K562 (cell line): Measurements from ENCODE around the gene WBP2NL. TPM values are rescaled to one million over a fixed set of nuclear protein-coding genes. Genes with fewer than 3 reads are reported as not detected.

Experiments
- ATAC-seq: fragments of 200-7000 bp; cut with Tn5 transposase; 3 replicates; pipeline ENCODE4 v1.9.1; 2020; ENCODE audit warnings: moderate library complexity
- BruUV-seq: library from RNA; stranded (reverse); fragments of 400-500 nt; replicated peaks from 2 replicates; lab custom pipeline; 2021; lab: Mats Ljungman, UMichigan
- CTCF ChIA-PET: fragments of 300-600 bp; formaldehyde crosslinking; extraction: SDS; loops from one replicate; lab custom pipeline; 2021; ENCODE audit warnings: low intra/inter-chr PET ratio; lab: Yijun Ruan, JAX
- POLR2A ChIA-PET: fragments of 300-600, 350-650 bp; sonication (Branson Sonifier 250); formaldehyde crosslinking; extraction: SDS; loops from one replicate; lab custom pipeline; 2021; ENCODE audit warnings: antibody characterized with exemption, inconsistent platforms; lab: Yijun Ruan, JAX
- DNase-seq, 4 experiments: peaks; one replicate each; pipeline versions ENCODE4 v3.0.0 to v3.0.0-alpha.2; 2011 to 2018; ENCODE audit warnings: low spot score in 3 of 4, mixed read lengths in 3 of 4; ENCODE audit errors: extremely low read depth in 1 of 4
- FAIRE-seq: peaks from 2 replicates; lab custom pipeline; 2011; peaks lifted over from hg19 to GRCh38; lab: Jason Lieb, UNC
- H2AFZ ChIP-seq: 2 replicates; pipeline ENCODE4 v1.6.0; 2011; ENCODE audit warnings: low read depth, low read length, control low read depth, inconsistent platforms
- H3K27ac ChIP-seq: fragments of 200-600 bp; 3 replicates; pipeline ENCODE4 v1.8.0; 2011; ENCODE audit warnings: low read depth, mild to moderate bottlenecking, control low read depth, inconsistent platforms, low read length, moderate library complexity, mixed read lengths; ENCODE audit errors: extremely low read depth
- H3K27me3 ChIP-seq, 2 experiments: fragments of 300-600 bp in 1 of 2; 2 replicates in 1 of 2; 3 replicates in 1 of 2; pipeline versions ENCODE4 v1.6.0 to v1.8.0; 2011; ENCODE audit warnings: inconsistent platforms in 2 of 2, low read length in 2 of 2, mild to moderate bottlenecking in 1 of 2, mixed read lengths in 1 of 2, moderate library complexity in 1 of 2; ENCODE audit not compliant: control insufficient read depth in 2 of 2, insufficient read depth in 2 of 2
- H3K36me3 ChIP-seq: fragments of 300-600 bp; 3 replicates; pipeline ENCODE4 v1.8.0; 2011; ENCODE audit warnings: mild to moderate bottlenecking, low read length, inconsistent platforms; ENCODE audit not compliant: control insufficient read depth, insufficient read depth
- H3K4me1 ChIP-seq, 2 experiments: fragments of 200-600 bp in 1 of 2; replicated peaks in 1 of 2; 2 replicates in 1 of 2; 3 replicates in 1 of 2; pipeline versions ENCODE4 v1.5.1 to v1.8.0; 2011; ENCODE audit warnings: inconsistent platforms in 2 of 2, low read length in 2 of 2, mild to moderate bottlenecking in 1 of 2, mixed read lengths in 1 of 2, moderate library complexity in 1 of 2; ENCODE audit not compliant: control insufficient read depth in 2 of 2, insufficient read depth in 2 of 2
- H3K4me2 ChIP-seq: 2 replicates; pipeline ENCODE4 v1.6.1; 2011; ENCODE audit warnings: low read length, control low read depth, inconsistent platforms, mixed read lengths; ENCODE audit not compliant: insufficient read depth
- H3K4me3 ChIP-seq: fragments of 200-600 bp; sonication (generic), shearing (Covaris generic); 2 replicates; pipeline ENCODE4 v1.5.1; 2016; ENCODE audit warnings: control low read depth, inconsistent platforms
- H3K79me2 ChIP-seq: fragments of 200-600 bp; 3 replicates; pipeline ENCODE4 v1.8.0; 2011; ENCODE audit warnings: low read length, inconsistent platforms; ENCODE audit not compliant: control insufficient read depth, insufficient read depth
- H3K9ac ChIP-seq, 2 experiments: 2 replicates each; pipeline versions ENCODE4 v1.6.0 to v1.6.1; 2011; ENCODE audit warnings: low read depth in 2 of 2, low read length in 2 of 2, control low read depth in 1 of 2, inconsistent platforms in 1 of 2, mild to moderate bottlenecking in 1 of 2, mixed read lengths in 1 of 2; ENCODE audit not compliant: insufficient read depth in 1 of 2
- H3K9me1 ChIP-seq: one replicate; pipeline ENCODE4 v1.6.0; 2011; ENCODE audit warnings: inconsistent platforms, mild to moderate bottlenecking, low read length, moderate library complexity; ENCODE audit not compliant: control insufficient read depth, insufficient read depth
- H3K9me3 ChIP-seq: replicated peaks from 2 replicates; pipeline ENCODE4 v1.5.1; 2011; ENCODE audit warnings: low read depth, low read length, inconsistent platforms; ENCODE audit not compliant: control insufficient read depth, insufficient read depth
- H4K20me1 ChIP-seq: replicated peaks from 2 replicates; pipeline ENCODE4 v1.6.1; 2011; ENCODE audit warnings: low read length, inconsistent platforms, mixed read lengths; ENCODE audit not compliant: control insufficient read depth, insufficient read depth
- BHLHE40 ChIP-seq: IDR thresholded peaks from 2 replicates; pipeline ENCODE4 v1.6.1; 2011; ENCODE audit warnings: low read length, improper control_type of control experiment
- CREBBP ChIP-seq: IDR thresholded peaks from one replicate; pipeline ENCODE4 v1.6.1; 2012; ENCODE audit warnings: low read depth, mild to moderate bottlenecking, control low read depth, inconsistent platforms, low read length
- CREM ChIP-seq: IDR thresholded peaks from 2 replicates; pipeline ENCODE4 v1.6.1; 2014; ENCODE audit warnings: antibody characterized with exemption, low read depth
- ELF2 ChIP-seq: fragments of 250-450 bp; sonication (Bioruptor Pico); IDR thresholded peaks from 2 replicates; pipeline ENCODE4 v1.5.0; 2021; ENCODE audit warnings: mild to moderate bottlenecking
- ESRRB ChIP-seq: fragments of 250-450 bp; sonication (Bioruptor Pico); IDR thresholded peaks from 2 replicates; pipeline ENCODE4 v1.5.0; 2020; ENCODE audit warnings: mild to moderate bottlenecking, moderate library complexity, borderline replicate concordance
- HNRNPUL1 ChIP-seq: fragments of 200-400 bp; formaldehyde crosslinking; IDR thresholded peaks from 2 replicates; pipeline ENCODE4 v1.6.1; 2017; ENCODE audit warnings: low read length
- ILK ChIP-seq: fragments of 450-650 bp; IDR thresholded peaks from 2 replicates; pipeline ENCODE4 v1.6.1; 2016; ENCODE audit warnings: missing genetic modification characterization, low read depth, mild to moderate bottlenecking, missing compliant biosample characterization, moderate library complexity, borderline replicate concordance
- IRF9 ChIP-seq: fragments of 450-650 bp; IDR thresholded peaks from 2 replicates; pipeline ENCODE4 v1.6.1; 2016; ENCODE audit warnings: missing biosample characterization, missing genetic modification characterization
- KHSRP ChIP-seq: fragments of 450-650 bp; IDR thresholded peaks from 2 replicates; pipeline ENCODE4 v1.6.1; 2017
- NONO ChIP-seq, 2 experiments: fragments of 200-400 bp in 1 of 2; fragments of 450-650 bp in 1 of 2; formaldehyde crosslinking in 1 of 2; IDR thresholded peaks; 2 replicates each; pipeline ENCODE4 v1.6.1; 2017; ENCODE audit warnings: low read depth in 2 of 2, mild to moderate bottlenecking in 2 of 2, moderate library complexity in 2 of 2, low read length in 1 of 2
- NR0B1 ChIP-seq: fragments of 450-650 bp; IDR thresholded peaks from one replicate; pipeline ENCODE4 v1.6.1; 2018; ENCODE audit warnings: mild to moderate bottlenecking, moderate library complexity; ENCODE audit not compliant: partially characterized antibody
- POLR2B ChIP-seq: fragments of 450-650 bp; IDR thresholded peaks from 2 replicates; pipeline ENCODE4 v1.6.1; 2018; ENCODE audit warnings: low read depth; ENCODE audit not compliant: partially characterized antibody
- THAP12 ChIP-seq: fragments of 250-450 bp; sonication (Bioruptor Pico); IDR thresholded peaks from 2 replicates; pipeline ENCODE4 v1.9.0; 2021; ENCODE audit warnings: mild to moderate bottlenecking, inconsistent platforms
- ZBTB2 ChIP-seq: fragments of 450-650 bp; IDR thresholded peaks from 2 replicates; pipeline ENCODE4 v1.6.1; 2016; ENCODE audit warnings: antibody characterized with exemption
- ZBTB9 ChIP-seq: fragments of 450-650 bp; formaldehyde crosslinking; IDR thresholded peaks from 2 replicates; pipeline ENCODE4 v1.4.0; 2020; ENCODE audit warnings: mild to moderate bottlenecking, moderate library complexity
- ZNF143 ChIP-seq: sonication (generic); formaldehyde crosslinking; IDR thresholded peaks from 2 replicates; pipeline ENCODE4 v1.9.0; 2022; ENCODE audit warnings: mild to moderate bottlenecking, missing genetic modification reagents
- ZNF24 ChIP-seq: fragments of 450-650 bp; IDR thresholded peaks from 2 replicates; pipeline ENCODE4 v1.6.1; 2016
- ZNF282 ChIP-seq: sonication (generic); formaldehyde crosslinking; IDR thresholded peaks from 2 replicates; pipeline ENCODE4 v1.8.1; 2023; ENCODE audit warnings: missing genetic modification reagents
- WGBS: fragments of 100-300 bp; shearing (Covaris generic); methylation state at CpG from one replicate; pipeline ENCODE4 v1.1.6; 2016; ENCODE audit warnings: low coverage, mixed read lengths; ENCODE audit not compliant: insufficient coverage; ENCODE audit errors: missing lambda C conversion rate; 5-methylcytosine and 5-hydroxymethylcytosine counted together
- in situ Hi-C: fragments of 300-500 bp; cut with MboI; formaldehyde crosslinking; loops from 4 replicates; pipeline ENCODE4 v1.15.0; 2018; ENCODE audit warnings: inconsistent platforms, mixed read lengths
- intact Hi-C: fragments of 100-400 bp; cut with micrococcal nuclease; formaldehyde crosslinking; loops from 2 replicates; pipeline ENCODE4 v1.14.2; 2022
- polyA plus RNA-seq, 8 experiments: library from polyadenylated mRNA; depleted of rRNA in 4 of 8; stranded (reverse) in 5 of 8; unstranded in 3 of 8; fragments of >200 nt; fragmentation: Nextera tagmentation in 2 of 8; fragmentation: Illumina TruSeq in 1 of 8; extraction: Ambion mirVana in 2 of 8; extraction: Trizol in 1 of 8; gene quantifications; 2 replicates each; pipeline versions ENCODE4 v1.2.1 to v1.2.3, GENCODE V29; 2011 to 2014; ENCODE audit warnings: inconsistent platforms in 1 of 8, missing spikeins in 1 of 8
- total RNA-seq, 7 experiments: library from RNA; depleted of rRNA in 6 of 7; stranded (reverse); fragments of >200 nt in 6 of 7; fragmentation: Illumina TruSeq in 2 of 7; extraction: Trizol in 2 of 7; gene quantifications; 2 replicates each; pipeline versions ENCODE4 v1.2.1 to v1.2.3, GENCODE V29; 2011 to 2021; ENCODE audit warnings: low replicate concordance in 1 of 7

WBP2NL gene
- total and polyA plus RNA-seq, 9 of the 15 experiments (the other 6 are each of a cell fraction or from before 2014, with no cell fraction given), result not detected

GRCh38 chr22:42039271-42039670, 40.7 kb downstream of the WBP2NL start:
- no peak overlapping the region for H3K27ac ChIP-seq
- POLR2A ChIA-PET, result no interaction called here
- FAIRE-seq (no peak), ATAC-seq (no peak), DNase-seq (no peak)
- no peaks in the 10 kb centered on the region for H3K27me3 ChIP-seq
- H3K4me2 ChIP-seq, result no peak overlapping the region
- H4K20me1 ChIP-seq, result no peaks in the 10 kb centered on the region
- BruUV-seq, result no TSS peak
- 9% methylated on average over 3 of the region's 5 CpGs for WGBS
- no peaks in the 10 kb centered on the region for H3K9me3 ChIP-seq
- no peak overlapping the region for H3K9ac ChIP-seq
- in situ Hi-C loops (no loop called here), intact Hi-C loops (no loop called here)
- H3K79me2 ChIP-seq, result no peaks in the 10 kb centered on the region
- no peaks in the 10 kb centered on the region for H3K4me1 ChIP-seq
- CTCF ChIA-PET, result no interaction called here
- H3K9me1 ChIP-seq, result no peaks in the 10 kb centered on the region
- no peak overlapping the region for H2AFZ ChIP-seq
- H3K4me3 ChIP-seq, result no peak overlapping the region
- no peaks in the 10 kb centered on the region for H3K36me3 ChIP-seq
- TF ChIP-seq ZNF24, result no peak
- TF ChIP-seq BHLHE40, result no peak
- no peak for TF ChIP-seq ZNF143 (CRISPR knock-in tag)
- TF ChIP-seq CREM, result no peak
- TF ChIP-seq NR0B1, result no peak
- no peak for TF ChIP-seq ZBTB2
- no peak for TF ChIP-seq IRF9 (tag)
- no peak for TF ChIP-seq THAP12 (CRISPR knock-in tag)
- TF ChIP-seq ELF2 (CRISPR knock-in tag), result no peak
- TF ChIP-seq ZNF282, result no peak
- TF ChIP-seq NONO (IDR thresholded peaks at IDR 0.05; ENCODE audit: low read depth in 2 of 2, low read length in 1 of 2), result no peak
- no peak for TF ChIP-seq KHSRP
- TF ChIP-seq ILK, result no peak
- TF ChIP-seq ZBTB9 (CRISPR knock-in tag), result no peak
- no peak for TF ChIP-seq ESRRB
- no peak for TF ChIP-seq HNRNPUL1
- TF ChIP-seq CREBBP, result no peak
- TF ChIP-seq POLR2B, result no peak
